GM06990 (cell line): ENCODE measurements around the gene IL17RB.

Source experiments
- DNase-seq: peaks from one replicate; pipeline ENCODE4 v3.0.0-alpha.2; 2011; ENCODE audit not compliant: insufficient read length; ENCODE audit errors: extremely low read depth
- H3K27me3 ChIP-seq: replicated peaks from 2 replicates; pipeline ENCODE4 v1.6.0; 2011; ENCODE audit warnings: low read length; ENCODE audit not compliant: control insufficient read depth, insufficient read depth
- H3K36me3 ChIP-seq: 2 replicates; pipeline ENCODE4 v1.5.1; 2011; ENCODE audit warnings: low read length; ENCODE audit not compliant: control insufficient read depth, insufficient read depth
- H3K4me3 ChIP-seq: replicated peaks from 2 replicates; pipeline ENCODE4 v1.5.1; 2011; ENCODE audit warnings: low read depth, mild to moderate bottlenecking, control low read depth, low read length
- TF ChIP-seq, protein P1 (sequence below): IDR thresholded peaks from 2 replicates; pipeline ENCODE4 v1.5.1; 2011; ENCODE audit warnings: low read length, control low read depth, mild to moderate bottlenecking, inconsistent platforms; ENCODE audit not compliant: insufficient read depth, poor library complexity, severe bottlenecking

IL17RB gene

DNA sequence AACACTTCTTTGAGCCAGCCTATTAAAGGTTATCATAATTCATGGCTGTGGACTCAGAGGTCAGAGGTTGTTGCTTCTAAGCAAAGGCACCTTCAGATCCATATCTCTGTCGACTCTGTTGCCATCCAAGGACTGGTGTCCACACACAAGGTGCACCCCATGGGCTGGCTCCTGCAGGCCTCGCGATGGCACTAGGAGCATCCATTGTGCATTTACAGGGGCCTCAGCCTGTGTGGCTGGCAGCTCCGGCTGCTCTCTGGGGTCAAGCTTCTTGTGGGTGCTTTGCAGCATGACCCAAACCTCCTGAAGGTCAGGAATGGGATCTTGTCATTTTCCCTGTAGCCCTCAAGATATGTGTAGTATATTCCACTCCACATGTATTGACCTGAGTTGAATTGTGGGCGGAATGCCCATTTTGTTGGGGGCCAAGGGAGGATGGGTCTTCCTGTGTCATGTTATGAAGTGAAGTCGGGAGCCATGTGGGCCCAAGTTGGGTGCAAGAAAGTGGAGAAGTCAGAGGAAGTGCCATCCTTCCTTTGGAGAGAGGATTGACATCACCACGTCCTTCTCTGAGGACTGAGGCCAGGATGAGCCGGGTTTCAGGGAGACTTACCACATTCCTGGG, 44.0 kb upstream of the IL17RB start:
- H3K36me3 ChIP-seq: no peaks in the 10 kb centered on the region
- no peak overlapping the region for H3K4me3 ChIP-seq
- TF ChIP-seq, protein P1, sequence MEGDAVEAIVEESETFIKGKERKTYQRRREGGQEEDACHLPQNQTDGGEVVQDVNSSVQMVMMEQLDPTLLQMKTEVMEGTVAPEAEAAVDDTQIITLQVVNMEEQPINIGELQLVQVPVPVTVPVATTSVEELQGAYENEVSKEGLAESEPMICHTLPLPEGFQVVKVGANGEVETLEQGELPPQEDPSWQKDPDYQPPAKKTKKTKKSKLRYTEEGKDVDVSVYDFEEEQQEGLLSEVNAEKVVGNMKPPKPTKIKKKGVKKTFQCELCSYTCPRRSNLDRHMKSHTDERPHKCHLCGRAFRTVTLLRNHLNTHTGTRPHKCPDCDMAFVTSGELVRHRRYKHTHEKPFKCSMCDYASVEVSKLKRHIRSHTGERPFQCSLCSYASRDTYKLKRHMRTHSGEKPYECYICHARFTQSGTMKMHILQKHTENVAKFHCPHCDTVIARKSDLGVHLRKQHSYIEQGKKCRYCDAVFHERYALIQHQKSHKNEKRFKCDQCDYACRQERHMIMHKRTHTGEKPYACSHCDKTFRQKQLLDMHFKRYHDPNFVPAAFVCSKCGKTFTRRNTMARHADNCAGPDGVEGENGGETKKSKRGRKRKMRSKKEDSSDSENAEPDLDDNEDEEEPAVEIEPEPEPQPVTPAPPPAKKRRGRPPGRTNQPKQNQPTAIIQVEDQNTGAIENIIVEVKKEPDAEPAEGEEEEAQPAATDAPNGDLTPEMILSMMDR: no peak
- H3K27me3 ChIP-seq: no peaks in the 10 kb centered on the region
- DNase-seq: no peak

DNA sequence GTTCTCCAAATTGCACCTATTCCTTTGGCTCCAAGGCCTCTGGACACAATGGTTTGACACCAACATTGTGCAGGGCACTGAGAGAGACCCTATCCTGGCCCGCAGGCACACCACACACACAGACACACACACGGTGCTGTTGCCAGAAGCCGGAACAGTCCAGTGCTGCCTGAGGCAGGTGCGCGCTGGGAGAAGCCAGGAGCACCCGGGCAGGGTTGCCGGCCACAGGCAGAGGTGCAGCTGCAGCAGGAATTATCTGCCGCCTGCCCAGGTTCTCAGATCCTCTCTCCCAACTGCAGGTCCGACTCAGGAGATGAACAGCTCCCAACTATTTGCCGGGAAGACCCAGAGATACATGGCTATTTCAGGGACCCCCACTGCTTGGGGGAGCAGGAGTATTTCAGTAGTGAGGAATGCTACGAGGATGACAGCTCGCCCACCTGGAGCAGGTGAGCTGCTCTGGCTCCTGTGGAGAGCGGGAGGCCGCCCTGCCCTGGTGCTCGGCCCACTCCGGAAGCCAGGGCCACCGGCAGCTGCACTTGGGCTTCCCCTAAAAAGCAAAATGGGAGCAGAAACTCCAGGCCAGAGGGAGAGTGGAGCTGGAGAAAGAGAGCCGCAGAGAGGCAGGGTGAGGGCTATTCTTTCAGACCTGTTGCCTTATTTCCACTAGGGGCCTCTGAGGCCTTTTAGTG, 43.1 kb upstream of the IL17RB start:
- DNase-seq: no peak
- TF ChIP-seq, protein P1: no peak
- Histone ChIP-seq H3K4me3 (no peak overlapping the region), H3K36me3 (no peaks in the 10 kb centered on the region), H3K27me3 (no peaks in the 10 kb centered on the region)

DNA sequence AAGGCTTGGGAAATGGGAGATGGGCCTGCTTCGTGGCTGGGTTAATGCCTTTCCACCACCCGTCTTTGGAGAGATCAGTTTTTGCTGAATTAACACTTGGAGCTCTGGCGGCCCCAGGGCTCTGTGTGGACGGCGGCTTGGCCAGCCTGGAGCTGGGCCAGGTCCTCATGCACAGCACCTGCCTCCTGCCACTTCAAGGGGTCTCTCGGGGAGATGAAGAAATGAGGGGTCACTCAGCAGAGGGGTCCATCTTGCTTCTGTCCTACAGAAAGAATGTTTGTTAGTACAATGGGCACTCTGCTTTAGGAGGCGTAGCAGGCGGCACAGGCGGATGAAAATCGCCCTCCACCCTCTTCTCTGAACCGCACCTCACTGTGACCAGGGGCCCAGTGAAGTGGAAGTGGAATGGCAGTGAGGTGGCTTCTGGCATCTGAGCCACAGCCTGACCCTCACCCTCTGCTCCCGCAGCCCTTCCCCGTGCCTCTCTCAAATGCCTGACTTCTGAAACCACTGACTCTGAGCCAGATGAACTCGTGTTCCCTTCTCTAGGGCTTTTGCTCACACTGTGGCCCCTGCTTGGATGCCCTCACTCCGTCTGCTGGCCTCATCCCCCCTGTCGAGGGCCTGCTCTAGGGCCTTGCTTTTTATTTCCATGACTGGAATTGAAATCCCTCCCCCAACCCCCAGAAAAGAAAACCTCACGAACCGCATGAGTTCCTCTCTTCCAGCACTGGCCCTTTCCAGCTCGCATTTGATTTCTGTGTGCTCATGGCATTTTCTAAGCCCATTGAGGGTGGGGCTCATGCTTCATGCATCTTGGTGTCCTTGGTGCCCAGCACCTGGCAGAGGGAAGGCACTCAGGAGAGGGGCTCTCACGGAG, 42.3 kb upstream of the IL17RB start:
- no peaks in the 10 kb centered on the region for H3K36me3 ChIP-seq
- no peak for DNase-seq
- TF ChIP-seq, protein P1: no peak
- H3K4me3 ChIP-seq: no peak overlapping the region
- H3K27me3 ChIP-seq: no peaks in the 10 kb centered on the region

DNA sequence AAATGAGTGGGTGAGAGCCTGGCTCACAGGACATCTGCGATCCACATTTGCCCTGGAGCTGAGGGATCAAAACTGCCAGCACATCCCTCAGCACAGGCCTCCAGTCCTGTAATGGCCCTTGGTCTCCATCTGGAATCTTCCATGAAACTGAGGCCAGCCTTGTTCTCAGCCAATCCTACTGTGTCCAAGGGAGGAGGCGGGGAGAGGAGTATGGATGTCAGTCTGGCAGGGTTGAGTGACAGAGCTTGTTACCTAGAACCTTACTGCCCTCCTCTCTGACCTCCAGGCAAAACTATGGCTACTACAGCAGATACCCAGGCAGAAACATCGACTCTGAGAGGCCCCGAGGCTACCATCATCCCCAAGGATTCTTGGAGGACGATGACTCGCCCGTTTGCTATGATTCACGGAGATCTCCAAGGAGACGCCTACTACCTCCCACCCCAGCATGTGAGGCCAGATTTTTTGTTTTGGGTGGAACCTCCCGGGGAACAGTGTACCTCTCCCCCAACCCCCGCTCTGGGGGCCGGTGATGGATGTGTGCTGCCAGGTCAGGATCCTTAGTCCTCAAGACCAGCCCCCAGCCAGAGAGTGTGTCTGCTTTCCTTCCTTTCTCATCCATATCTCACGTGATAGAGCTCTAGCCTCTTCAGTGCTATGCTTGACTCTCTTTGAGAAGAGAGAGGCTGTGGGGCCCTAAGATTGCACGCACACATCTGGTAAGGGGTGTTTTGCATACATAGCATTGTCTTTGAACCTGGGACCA, 41.5 kb upstream of the IL17RB start:
- H3K27me3 ChIP-seq: no peaks in the 10 kb centered on the region
- no peaks in the 10 kb centered on the region for H3K36me3 ChIP-seq
- TF ChIP-seq, protein P1: no peak
- H3K4me3 ChIP-seq: no peak overlapping the region
- peak; percentile 29 for DNase-seq

DNA sequence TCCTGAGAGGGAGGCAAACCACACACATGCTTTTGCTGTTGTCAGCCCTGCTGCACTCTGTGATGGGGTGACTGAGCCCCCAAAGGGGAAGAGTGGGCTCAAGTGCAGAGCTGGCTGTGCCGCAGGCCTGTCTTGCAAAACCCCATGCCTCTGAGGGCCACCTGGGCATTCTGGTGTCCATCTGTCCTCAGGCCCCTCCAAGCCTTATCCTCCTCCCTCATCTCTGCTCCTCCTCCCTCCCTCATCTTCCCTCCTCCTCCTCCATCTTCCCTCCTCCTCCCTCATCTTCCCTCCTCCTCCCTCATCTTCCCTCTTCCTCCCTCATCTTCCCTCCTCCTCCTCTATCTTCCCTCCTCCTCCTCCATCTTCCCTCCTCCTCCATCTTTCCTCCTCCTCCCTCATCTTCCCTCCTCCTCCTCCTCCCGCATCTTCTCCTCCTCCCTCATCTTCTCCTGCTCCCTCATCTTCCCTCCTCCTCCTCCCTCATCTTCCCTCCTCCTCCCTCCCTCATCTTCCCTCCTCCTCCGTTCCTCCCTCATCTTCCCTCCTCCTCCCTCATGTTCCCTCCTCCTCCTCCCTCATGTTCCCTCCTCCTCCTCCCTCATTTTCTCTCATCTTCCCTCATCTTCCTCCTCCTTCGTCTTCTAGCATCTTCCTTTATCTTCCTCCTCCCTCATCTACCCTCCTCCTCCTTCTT, 40.8 kb upstream of the IL17RB start:
- TF ChIP-seq, protein P1: no peak
- DNase-seq: no peak
- no peaks in the 10 kb centered on the region for H3K27me3 ChIP-seq
- H3K4me3 ChIP-seq: no peak overlapping the region
- no peaks in the 10 kb centered on the region for H3K36me3 ChIP-seq
